Measurements from ENCODE around the gene TMEM215. TPM values are rescaled to one million over a fixed set of nuclear protein-coding genes. Genes with fewer than 3 reads are reported as not detected.

Gene TMEM215
- total and polyA plus RNA-seq, 5 experiments from 2014 or later: not detected

Other genes starting within 250 kb of the TMEM215 start
- 10 to 100 TPM; 37.0 to 37.8 TPM for gene SMIM27, start 231.2 kb upstream of the TMEM215 start, total RNA-seq
- gene SMIM27, start 231.2 kb upstream of the TMEM215 start, polyA plus RNA-seq: 100 to 1,000 TPM; 103 to 116 (median 110) TPM
- 10 to 100 TPM; 21.9 to 24.2 TPM for gene TOPORS, start 231.0 kb upstream of the TMEM215 start, total RNA-seq
- gene TOPORS, start 231.0 kb upstream of the TMEM215 start, polyA plus RNA-seq: 10 to 100 TPM; 22.8 to 26.0 (median 23.5) TPM
- gene NDUFB6, start 210.4 kb upstream of the TMEM215 start, total RNA-seq: 10 to 100 TPM; 22.5 to 23.0 TPM
- 10 to 100 TPM; 70.0 to 92.7 (median 91.3) TPM for gene NDUFB6, start 210.4 kb upstream of the TMEM215 start, polyA plus RNA-seq
- gene TAF1L, start 147.9 kb upstream of the TMEM215 start, total RNA-seq: under 1 TPM; 0.05 to 0.08 TPM
- not detected for gene TAF1L, start 147.9 kb upstream of the TMEM215 start, polyA plus RNA-seq
- 10 to 100 TPM; 21.7 to 25.2 TPM for gene APTX, start 218.1 kb downstream of the TMEM215 start, total RNA-seq
- 10 to 100 TPM; 24.7 to 26.4 (median 25.3) TPM for gene APTX, start 218.1 kb downstream of the TMEM215 start, polyA plus RNA-seq
- 10 to 100 TPM; 70.7 to 71.3 TPM for gene DNAJA1, start 241.7 kb downstream of the TMEM215 start, total RNA-seq
- gene DNAJA1, start 241.7 kb downstream of the TMEM215 start, polyA plus RNA-seq: 100 to 1,000 TPM in 1 of 3 donors, 10 to 100 TPM in 2; 62.8 to 101 (median 70.7) TPM